NT2/D1 (cell line): ENCODE data around the gene CPNE5.

ENCODE experiments used
- SUZ12 ChIP-seq: IDR thresholded peaks from 2 replicates; pipeline ENCODE4 v1.6.1; 2011; ENCODE audit not compliant: insufficient read length, insufficient read depth; ENCODE audit errors: extremely low read depth
- YY1 ChIP-seq: IDR thresholded peaks from 2 replicates; pipeline ENCODE4 v1.6.1; 2011; ENCODE audit not compliant: insufficient read length, insufficient read depth
- ZNF274 ChIP-seq: IDR thresholded peaks from 2 replicates; pipeline ENCODE4 v1.6.1; 2011; ENCODE audit warnings: mild to moderate bottlenecking, low read depth, low read length

- TF ChIP-seq ZNF274 (no peak), SUZ12 (no peak), YY1 (no peak)
Measured at GRCh38 chr6:36756786-36757185, 82.5 kb downstream of the CPNE5 start.
